GM19463 (cell line): ENCODE results near the gene ARVCF.

Experiments
- ATAC-seq: cut with Tn5 transposase; IDR thresholded peaks from one replicate; pipeline ENCODE4 v1.9.1; 2021; ENCODE audit warnings: mild to moderate bottlenecking, moderate library complexity; ENCODE audit not compliant: unreplicated experiment

Gene ARVCF

DNA sequence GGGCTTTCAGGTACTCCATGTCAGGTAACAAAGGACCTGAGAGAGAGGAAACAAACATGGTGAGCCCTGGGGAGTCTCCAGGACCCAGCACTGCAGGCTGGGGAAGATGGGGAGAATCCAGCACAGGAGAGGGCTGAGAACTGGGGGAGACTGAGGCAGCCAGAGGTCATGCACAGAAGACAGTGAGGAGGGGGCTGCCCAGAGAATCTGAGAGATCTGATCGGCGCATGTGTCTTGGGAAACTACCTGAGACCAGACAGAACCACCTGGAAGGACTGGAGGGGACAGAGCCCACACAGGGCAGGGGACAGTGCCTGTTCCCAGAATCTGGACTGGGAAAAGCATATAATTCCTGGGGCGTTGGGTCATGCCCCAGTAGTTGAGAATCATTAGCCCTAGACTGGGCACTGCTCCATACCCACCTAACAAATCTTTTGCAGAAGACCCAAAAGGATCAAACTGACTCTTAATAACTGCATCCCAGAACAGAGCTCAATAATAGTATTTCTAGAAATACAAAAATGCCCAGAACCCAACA, 95.0 kb downstream of the ARVCF start:
- ATAC-seq, result no peak
